GM19099 (cell line): ENCODE results near the gene NUP93.

ENCODE experiments used
- POLR2A ChIP-seq: IDR thresholded peaks from 3 replicates; pipeline ENCODE4 v1.6.1; 2011; ENCODE audit warnings: low read depth; ENCODE audit not compliant: insufficient read length; ENCODE audit errors: extremely low read depth

Gene NUP93

DNA sequence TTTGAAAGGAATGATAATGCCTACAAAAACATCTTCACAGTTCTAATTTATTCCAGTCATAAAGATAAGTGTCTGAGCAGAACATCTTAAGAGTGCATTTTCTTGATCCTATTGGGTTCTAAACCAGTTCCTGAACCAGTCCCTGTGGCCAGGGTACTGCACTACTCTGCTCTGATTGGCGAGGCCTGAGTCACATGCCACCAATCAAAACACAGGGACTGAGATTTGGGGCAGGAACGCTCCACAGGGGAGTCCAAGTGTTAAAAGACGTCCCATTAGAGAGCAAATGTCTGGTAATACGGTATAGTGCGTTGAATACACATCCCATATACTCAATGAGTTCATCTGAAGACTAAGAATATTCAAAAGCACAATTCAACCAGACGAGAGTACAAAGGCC lies 3.0 kb upstream of the NUP93 start:
- no peak for TF ChIP-seq POLR2A

DNA sequence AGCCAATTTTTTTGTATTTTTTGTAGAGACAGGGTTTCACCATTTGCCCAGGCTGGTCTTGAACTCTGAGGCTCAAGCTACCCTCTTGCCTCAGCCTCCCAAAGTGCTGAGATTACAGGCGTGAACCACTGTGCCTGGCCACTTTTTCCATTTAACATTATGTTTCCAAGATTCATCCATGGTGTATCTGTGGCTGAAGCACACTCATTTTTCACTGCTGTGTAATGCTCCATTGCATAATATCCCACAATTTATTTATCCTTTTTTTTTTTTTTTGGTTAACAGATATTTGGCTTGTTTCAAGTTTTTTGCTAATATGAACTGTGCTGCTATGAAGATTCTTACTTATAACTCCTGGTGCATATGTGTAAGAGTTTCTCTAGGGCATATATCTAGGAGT lies 1.9 kb upstream of the NUP93 start:
- TF ChIP-seq POLR2A, result no peak

GRCh38 chr16:56728980-56729734 lies 772 bp upstream of the NUP93 start:
- no peak for TF ChIP-seq POLR2A

DNA sequence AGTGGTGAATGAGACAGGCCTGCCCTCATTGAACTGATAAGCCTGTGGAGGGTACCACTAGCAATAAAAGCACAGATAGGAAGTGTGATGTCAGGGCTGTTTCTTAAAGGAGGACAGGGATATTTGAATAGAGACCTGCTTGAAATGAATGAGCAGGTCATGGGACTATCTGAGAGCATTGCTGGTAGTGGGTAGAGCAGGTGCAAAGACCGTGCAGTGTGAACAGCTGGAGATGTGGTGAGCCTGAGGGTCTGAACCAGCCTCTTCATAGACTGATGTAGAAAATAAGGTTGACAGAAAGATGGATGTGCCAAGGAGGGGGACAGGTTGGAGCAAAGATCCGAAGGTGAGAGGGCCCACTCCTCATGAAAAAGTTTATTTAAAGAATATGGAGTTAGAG lies 2.4 kb downstream of the NUP93 start:
- TF ChIP-seq POLR2A, result no peak

DNA sequence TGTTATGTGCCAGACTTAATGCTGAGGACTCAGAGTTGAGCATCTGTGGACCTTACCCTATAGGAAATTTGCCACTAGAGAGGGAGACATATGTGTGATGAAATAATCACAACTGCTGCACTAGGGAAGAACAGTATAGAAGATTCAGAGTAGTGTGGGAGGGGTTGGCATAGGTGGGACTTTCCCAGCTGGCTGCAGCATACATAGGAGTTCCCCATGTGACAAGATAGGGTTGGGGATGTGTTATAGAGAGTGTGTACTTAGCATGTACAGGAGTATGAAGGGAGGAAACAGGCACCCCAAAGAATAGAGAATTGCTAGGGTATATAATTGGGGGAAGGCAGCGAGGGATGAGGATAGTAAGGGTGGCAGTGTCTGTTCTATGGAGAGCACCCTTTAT lies 2.9 kb downstream of the NUP93 start:
- TF ChIP-seq POLR2A, result no peak

DNA sequence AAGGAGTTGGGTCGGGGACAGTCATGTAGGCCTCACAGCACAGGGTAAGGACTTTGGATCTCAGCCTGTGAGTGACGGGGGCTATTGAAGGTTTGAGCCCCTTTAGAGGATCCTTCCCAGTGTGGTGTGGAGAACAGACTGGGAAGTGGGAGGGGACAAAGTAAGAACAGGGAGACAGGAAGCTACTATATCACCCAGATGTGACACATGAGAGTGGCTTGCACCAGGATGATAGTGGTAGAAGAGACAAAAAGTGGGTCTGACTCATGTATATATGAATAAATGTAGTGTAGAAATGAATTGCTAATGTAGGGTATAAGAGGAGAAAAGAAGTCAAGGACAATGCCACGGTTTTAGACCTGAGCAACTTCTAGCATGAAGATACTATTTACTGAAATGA lies 4.5 kb downstream of the NUP93 start:
- TF ChIP-seq POLR2A, result no peak

DNA sequence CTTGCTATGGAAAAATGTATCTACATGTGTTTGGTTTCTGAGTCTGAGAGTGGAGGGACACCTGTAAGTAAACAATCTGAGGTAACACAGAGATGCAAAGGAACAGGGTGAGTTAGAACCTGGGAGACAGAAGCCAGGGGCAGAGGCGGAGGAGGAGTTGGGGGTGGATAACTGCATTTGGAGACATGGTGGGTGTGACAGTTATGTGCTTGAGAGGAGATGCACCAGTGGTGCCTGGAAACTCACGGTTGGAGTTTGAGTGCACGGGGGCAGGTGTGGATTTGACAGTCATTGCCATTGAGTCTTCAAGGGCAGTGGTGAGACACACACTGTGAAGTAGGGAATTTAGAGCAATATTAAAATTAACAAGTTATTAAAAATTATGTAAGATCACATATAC lies 6.5 kb downstream of the NUP93 start:
- TF ChIP-seq POLR2A, result no peak

DNA sequence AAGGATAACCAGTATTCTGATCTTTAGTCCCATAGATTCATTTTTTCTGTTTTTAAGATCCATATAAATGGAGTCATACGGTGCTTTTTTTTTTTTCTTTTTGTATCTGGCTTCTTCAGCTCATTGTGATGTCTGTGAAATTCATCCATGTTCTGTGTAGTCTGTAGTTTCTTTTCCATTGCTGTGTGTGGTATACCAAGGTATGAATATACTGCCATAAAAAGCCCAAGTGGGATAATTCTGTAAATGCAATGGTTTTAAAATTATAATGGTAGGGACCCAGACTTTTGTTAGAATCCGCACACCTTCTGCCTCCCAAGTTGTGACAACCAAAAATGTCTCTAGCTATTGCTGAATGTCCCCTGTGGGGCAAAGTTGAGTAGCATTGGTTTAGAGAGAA lies 7.6 kb downstream of the NUP93 start:
- no peak for TF ChIP-seq POLR2A

- TF ChIP-seq POLR2A, result no peak
Observed at GRCh38 chr16:56738221-56738620, 8.3 kb downstream of the NUP93 start.

GRCh38 chr16:56741399-56741798 lies 11.5 kb downstream of the NUP93 start:
- TF ChIP-seq POLR2A, result no peak

DNA sequence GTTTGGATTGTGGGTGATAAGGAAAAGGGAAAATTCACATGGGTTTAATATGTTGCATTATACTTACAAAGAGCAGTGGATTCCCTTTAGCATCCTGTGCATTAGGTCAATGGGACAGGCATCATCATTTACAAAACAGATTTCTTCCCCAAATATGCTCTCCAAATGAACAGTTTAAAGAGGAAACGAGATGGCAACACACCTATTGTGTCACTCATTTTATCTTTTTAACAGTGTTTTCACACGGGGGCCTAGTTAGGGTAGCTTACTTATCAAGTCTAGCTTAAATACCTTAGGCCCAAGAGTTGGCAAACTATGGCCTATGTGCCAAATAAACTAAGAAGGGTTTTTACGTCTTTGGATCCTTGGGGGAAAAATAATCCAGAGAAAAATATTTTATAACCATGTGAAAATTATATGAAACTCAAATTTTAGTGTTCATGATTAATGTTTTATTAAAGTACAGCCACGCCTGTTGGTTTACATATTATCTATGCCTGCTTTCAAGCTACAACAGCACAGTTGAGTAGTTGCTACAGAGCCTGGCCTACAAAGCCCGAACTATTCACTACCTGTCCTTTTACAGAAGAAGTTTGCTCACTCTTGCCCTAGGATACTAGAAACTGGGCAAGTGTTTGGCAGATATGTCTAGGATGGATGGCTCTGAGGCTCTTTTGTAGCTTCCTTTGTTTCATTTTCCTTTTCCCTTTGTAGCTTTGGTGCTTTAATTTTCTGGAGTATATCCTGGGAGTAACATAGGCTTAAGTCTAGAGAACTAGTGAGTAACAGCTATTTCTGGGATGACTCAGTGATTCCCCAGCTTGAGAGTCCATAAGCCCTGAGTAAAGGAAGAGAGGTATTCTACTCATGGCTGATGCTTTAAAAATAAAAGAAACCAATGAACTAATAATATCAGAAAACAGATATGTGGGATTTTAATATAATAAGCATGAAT lies 12.4 kb downstream of the NUP93 start:
- no peak for TF ChIP-seq POLR2A

DNA sequence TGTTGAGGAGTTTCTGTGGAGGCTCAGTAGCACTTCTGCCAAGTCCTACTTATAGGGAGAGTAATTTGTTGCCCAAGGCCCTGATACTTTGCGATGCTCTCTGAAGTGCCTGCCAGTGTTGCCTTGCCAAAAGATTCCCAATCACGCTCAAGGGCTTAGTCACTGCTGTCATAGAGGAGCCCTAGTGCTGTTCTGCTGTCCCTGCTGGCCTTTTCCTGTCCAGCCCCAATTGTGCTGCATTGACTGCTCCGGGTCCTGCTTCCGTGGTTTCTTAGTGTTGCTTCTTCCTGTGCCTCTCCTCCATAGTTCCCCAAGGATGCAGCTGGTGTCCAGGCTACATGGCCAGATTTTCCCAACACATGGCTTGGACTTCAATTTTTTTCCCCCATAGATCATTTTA lies 13.9 kb downstream of the NUP93 start:
- TF ChIP-seq POLR2A, result no peak

DNA sequence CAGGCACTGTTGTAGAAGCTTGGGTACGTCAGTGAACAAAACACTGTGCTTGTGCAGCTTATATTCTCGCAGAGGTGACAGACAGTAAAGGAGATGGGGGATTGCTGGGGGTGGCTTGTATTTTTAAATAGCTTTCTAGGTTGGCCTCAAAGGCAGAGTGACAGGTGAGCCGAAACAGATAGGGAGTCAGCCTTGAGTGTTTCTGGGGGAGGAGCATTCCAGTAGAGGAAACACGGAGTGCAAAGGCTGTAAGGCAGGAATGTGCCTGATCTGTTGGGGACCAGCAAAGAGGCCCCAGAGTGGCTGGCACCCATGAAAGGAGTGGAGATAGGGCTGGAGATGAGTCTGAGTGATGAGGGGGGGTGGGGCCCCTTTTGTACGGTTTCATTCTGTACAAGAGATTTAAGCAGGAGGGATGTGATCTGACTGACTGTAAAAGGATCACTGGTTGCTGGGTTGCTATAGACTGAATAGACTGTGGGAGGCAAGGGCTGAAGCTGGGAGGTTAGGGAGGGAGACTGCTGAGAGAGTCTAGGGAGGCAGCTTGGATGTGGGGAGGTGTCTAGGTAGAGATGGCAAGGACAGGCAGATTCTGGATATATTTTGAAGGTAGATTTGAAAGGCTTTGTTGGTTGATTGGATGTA lies 15.2 kb downstream of the NUP93 start:
- TF ChIP-seq POLR2A, result no peak

- no peak for TF ChIP-seq POLR2A
Observed at GRCh38 chr16:56747486-56748045, 17.6 kb downstream of the NUP93 start.

GRCh38 chr16:56748191-56748590 lies 18.3 kb downstream of the NUP93 start:
- no peak for TF ChIP-seq POLR2A
